ENCODE results near the gene COX7C. TPM values are rescaled to one million over a fixed set of nuclear protein-coding genes. Genes with fewer than 3 reads are reported as not detected.
"Not testable (repeated sequence)": the region's sequence is repeated elsewhere in the genome, so short reads cannot be mapped to it uniquely, and the experiment has no call there.

The COX7C gene
- total RNA-seq, 1 donor from 2014 or later, result 1,422 TPM

DNA sequence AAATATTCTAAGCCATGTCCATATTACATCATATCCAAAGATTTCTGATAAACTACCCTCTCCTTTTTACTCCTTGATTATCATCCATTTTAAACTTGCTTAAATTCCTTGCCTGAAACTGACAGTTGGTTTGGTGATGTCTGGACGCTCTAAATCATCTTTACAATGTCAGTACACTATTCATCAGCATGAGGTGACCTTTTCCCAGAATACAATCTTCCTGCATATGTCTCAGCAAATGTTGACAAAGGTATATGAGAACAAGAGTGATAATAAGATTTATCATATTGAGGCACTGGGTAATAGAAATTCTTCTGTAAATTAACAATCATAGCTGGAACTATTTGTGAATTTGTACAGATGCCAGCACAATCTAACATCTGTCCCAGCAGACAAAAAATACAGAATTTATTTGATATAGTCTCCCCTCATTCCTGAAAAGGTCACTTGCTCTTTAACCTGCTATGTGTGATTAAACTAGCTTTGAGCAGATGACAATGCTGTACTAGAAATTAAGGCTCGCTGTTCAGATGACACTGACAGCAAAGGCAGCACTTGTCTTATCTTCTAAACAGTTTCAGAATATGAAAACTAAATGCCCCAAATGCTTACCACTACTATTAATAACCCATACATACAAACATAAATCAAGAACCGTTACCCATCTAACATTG, 32.2 kb downstream of the COX7C start:
- DNase-seq (ENCODE audit: low spot score), result no peak
- intact Hi-C loops (cut with DNase I), result no loop called here

DNA sequence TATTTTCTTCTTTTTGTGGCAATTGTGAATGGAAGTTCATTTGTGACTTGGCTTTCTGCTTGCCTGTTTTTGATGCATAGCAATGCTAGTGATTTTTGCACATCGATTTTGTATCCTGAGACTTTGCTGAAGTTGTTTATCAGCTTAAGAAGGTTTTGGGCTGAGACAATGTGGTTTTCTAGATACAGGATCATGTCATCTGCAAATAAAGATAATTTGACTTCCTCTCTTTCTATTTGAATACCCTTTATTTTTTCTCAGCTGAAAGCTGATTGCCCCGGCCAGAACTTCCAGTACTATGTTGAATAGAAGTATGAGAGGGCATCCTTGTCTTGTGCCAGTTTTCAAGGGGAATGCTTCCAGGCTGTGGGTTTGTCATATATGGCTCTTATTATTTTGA, 43.0 kb downstream of the COX7C start:
- intact Hi-C loops (cut with DNase I); DNase-seq (ENCODE audit: low spot score): not testable (repeated sequence)

DNA sequence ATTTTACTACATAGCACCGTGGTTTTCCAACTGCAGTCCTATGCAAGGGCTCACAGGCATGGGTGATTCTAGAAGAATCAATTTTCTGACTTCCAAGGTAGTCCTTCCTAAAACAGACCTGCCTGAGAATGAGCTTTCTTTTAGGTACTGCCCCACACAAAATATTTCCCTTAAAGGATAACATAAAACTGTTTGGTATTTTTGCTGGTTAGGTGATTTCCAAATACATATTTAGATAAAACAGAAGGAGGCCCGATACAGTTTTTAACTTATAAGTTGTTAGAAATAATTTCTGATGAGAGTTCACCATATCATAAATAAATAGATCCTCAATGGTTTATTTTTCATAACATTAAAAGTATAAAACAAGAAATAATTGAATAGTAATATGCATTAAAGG, 46.4 kb downstream of the COX7C start:
- no peak for DNase-seq (ENCODE audit: low spot score)
- intact Hi-C loops (cut with DNase I), result no loop called here

DNA sequence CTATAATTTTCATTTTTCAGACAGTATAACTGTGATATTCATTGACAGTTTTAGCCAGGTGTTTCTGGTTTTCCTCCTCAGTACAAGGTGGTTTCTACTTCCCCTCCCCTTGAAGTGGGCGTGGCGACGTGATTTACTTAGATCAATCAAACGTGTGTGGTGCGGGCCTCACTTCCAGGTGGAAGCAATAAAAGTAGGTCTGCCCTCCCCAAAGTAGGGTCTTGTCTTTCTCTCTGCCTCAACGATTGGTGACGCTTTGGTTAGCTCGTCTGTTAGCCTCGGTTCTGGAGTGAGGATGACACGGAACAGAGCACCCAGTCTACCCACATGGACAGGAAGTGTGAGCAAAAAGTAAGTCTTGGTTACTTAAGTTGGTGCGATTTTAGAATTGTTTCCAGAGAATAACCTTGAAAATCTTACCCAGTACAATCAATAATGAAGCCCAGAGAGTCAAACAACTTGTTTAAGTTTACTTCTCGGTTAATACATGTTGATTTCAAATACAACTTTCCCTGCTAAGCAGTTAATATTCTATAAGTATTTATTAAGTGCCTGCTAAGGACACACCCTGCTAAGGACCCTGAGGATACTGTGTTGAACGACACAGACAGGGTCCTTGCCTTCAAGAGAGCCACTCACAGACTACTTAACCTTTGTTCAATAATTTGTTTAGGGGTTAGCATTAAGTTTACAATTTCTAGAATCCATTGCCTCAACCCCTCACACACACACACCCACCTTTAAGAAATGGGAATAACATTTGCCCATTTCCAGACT, 48.4 kb downstream of the COX7C start:
- intact Hi-C loops (cut with DNase I), result no loop called here

DNA sequence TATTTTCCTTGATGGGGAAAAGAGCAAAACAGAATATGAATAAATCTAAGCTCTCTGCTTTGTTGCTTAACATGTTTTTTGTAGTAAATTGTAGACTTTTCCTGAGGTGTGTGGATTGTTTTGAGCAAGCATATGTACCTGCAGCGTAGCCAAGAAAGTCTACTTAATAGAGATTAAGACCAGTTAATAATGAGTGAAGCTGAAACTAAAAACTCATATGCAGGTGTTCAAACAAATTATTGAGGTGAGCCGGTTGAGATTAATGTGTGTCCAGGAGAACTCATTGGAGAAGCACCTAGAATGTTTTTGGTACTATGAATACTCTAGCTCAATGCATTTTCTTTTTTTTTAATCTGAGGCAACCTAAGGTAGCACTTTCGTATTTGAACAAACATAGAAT, 49.2 kb downstream of the COX7C start:
- intact Hi-C loops (cut with DNase I), result no loop called here
- no peak for DNase-seq (ENCODE audit: low spot score)

More for the DNA sequence above, 48.4 kb downstream of the COX7C start:
- no peak for DNase-seq (ENCODE audit: low spot score)
